ENCODE results near the gene PPARD.

Gene PPARD

GRCh38 chr6:35367646-35368037 lies 25.3 kb downstream of the PPARD start:
- H3K4me3 ChIP-seq (ENCODE audit: insufficient read depth in 1 of 2, low read depth in 1 of 2, low read length in 2 of 2) = no peak overlapping the region
- H2BK120ac ChIP-seq (ENCODE audit: low read depth, low read length) = peak overlapping the region; percentile 27
- H3K36me3 ChIP-seq (ENCODE audit: control insufficient read depth in 1 of 2, insufficient read depth in 2 of 2, low read depth in 1 of 2, low read length in 2 of 2) = no peaks in the 10 kb centered on the region
- peak overlapping the region in 1 of 2 experiments; percentile 19 for H3K18ac ChIP-seq (ENCODE audit: low read depth in 1 of 2, low read length in 2 of 2)
- peak overlapping the region in 1 of 2 experiments; percentile 35 for H3K4ac ChIP-seq (ENCODE audit: low read depth in 1 of 2, low read length in 2 of 2)
- no peak overlapping the region for H2AK5ac ChIP-seq (ENCODE audit: low read length, severe bottlenecking)
- H3K23ac ChIP-seq (ENCODE audit: low read length in 2 of 2) = no peak overlapping the region
- H4K8ac ChIP-seq (ENCODE audit: low read length) = peak overlapping the region; percentile 25
- no peaks in the 10 kb centered on the region for H3K27me3 ChIP-seq (ENCODE audit: control insufficient read depth in 1 of 2, insufficient read depth in 1 of 2, low read length in 2 of 2)
- WGBS = 96% methylated on average over 5 of the region's 5 CpGs
- no peak overlapping the region for H2AFZ ChIP-seq (ENCODE audit: low read depth, low read length)
- peaks cover 22% of the 10 kb centered on the region for H3K79me1 ChIP-seq (replicated peaks; ENCODE audit: low read length, poor library complexity, severe bottlenecking)
- peak overlapping the region; percentile 40 for H4K91ac ChIP-seq (ENCODE audit: low read length)
- H3K4me1 ChIP-seq (ENCODE audit: control insufficient read depth, insufficient read depth, low read depth, low read length) = peaks cover 19% of the 10 kb centered on the region
- H2BK5ac ChIP-seq (ENCODE audit: low read depth, low read length, poor library complexity, severe bottlenecking) = no peak overlapping the region
- H3K9ac ChIP-seq (ENCODE audit: low read length) = no peak overlapping the region
- no peak for DNase-seq
- no peak overlapping the region for H3K27ac ChIP-seq (ENCODE audit: low read length, poor library complexity, severe bottlenecking)
- H3K14ac ChIP-seq (ENCODE audit: low read length in 2 of 2) = no peak overlapping the region
- peak overlapping the region; percentile 15 to 70 for H2BK12ac ChIP-seq (ENCODE audit: low read length in 2 of 2)
- no peak overlapping the region for H2BK15ac ChIP-seq (ENCODE audit: low read depth, poor library complexity, severe bottlenecking)
- no peak overlapping the region for H3K4me2 ChIP-seq (ENCODE audit: low read length, poor library complexity, severe bottlenecking)
- no peaks in the 10 kb centered on the region for H3K9me3 ChIP-seq (ENCODE audit: control insufficient read depth, low read length)

GRCh38 chr6:35368038-35368887 lies 25.9 kb downstream of the PPARD start:
- DNase-seq = peak; percentile 70
- peaks cover 14% of the 10 kb centered on the region for H3K4me1 ChIP-seq (ENCODE audit: control insufficient read depth, insufficient read depth, low read depth, low read length)
- H3K14ac ChIP-seq (ENCODE audit: low read length in 2 of 2) = no peak overlapping the region
- H3K4me2 ChIP-seq (ENCODE audit: low read length, poor library complexity, severe bottlenecking) = no peak overlapping the region
- peak overlapping the region; percentile 45 for H2BK120ac ChIP-seq (ENCODE audit: low read depth, low read length)
- WGBS = 85% methylated on average over 2 of the region's 2 CpGs
- no peaks in the 10 kb centered on the region for H3K36me3 ChIP-seq (ENCODE audit: control insufficient read depth in 1 of 2, insufficient read depth in 2 of 2, low read depth in 1 of 2, low read length in 2 of 2)
- no peak overlapping the region for H3K23ac ChIP-seq (ENCODE audit: low read length in 2 of 2)
- H3K27ac ChIP-seq (ENCODE audit: low read length, poor library complexity, severe bottlenecking) = no peak overlapping the region
- no peaks in the 10 kb centered on the region for H3K27me3 ChIP-seq (ENCODE audit: control insufficient read depth in 1 of 2, insufficient read depth in 1 of 2, low read length in 2 of 2)
- no peak overlapping the region for H4K8ac ChIP-seq (ENCODE audit: low read length)
- peak overlapping the region in 1 of 2 experiments; percentile 19 for H3K18ac ChIP-seq (ENCODE audit: low read depth in 1 of 2, low read length in 2 of 2)
- H2BK12ac ChIP-seq (ENCODE audit: low read length in 2 of 2) = peak overlapping the region; percentile 15 to 70
- no peaks in the 10 kb centered on the region for H3K9me3 ChIP-seq (ENCODE audit: control insufficient read depth, low read length)
- H2BK15ac ChIP-seq (ENCODE audit: low read depth, poor library complexity, severe bottlenecking) = peak overlapping the region; percentile 60
- H2AFZ ChIP-seq (ENCODE audit: low read depth, low read length) = no peak overlapping the region
- peak overlapping the region; percentile 14 for H3K9ac ChIP-seq (ENCODE audit: low read length)
- H4K91ac ChIP-seq (ENCODE audit: low read length) = no peak overlapping the region
- peaks cover 22% of the 10 kb centered on the region for H3K79me1 ChIP-seq (replicated peaks; ENCODE audit: low read length, poor library complexity, severe bottlenecking)
- H2BK5ac ChIP-seq (ENCODE audit: low read depth, low read length, poor library complexity, severe bottlenecking) = no peak overlapping the region
- peak overlapping the region; percentile 36 to 49 for H3K4ac ChIP-seq (ENCODE audit: low read depth in 1 of 2, low read length in 2 of 2)
- H3K4me3 ChIP-seq (ENCODE audit: insufficient read depth in 1 of 2, low read depth in 1 of 2, low read length in 2 of 2) = peak overlapping the region in 1 of 2 experiments; percentile 17
- H2AK5ac ChIP-seq (ENCODE audit: low read length, severe bottlenecking) = peak overlapping the region; percentile 38

- Histone ChIP-seq H4K8ac (ENCODE audit: low read length) (peak overlapping the region; percentile 59), H2BK12ac (ENCODE audit: low read length in 2 of 2) (peak overlapping the region; percentile 46 to 59), H3K4ac (ENCODE audit: low read depth in 1 of 2, low read length in 2 of 2) (peak overlapping the region; percentile 42 to 79), H2AK5ac (ENCODE audit: low read length, severe bottlenecking) (no peak overlapping the region), H3K79me1 (replicated peaks; ENCODE audit: low read length, poor library complexity, severe bottlenecking) (peaks cover 24% of the 10 kb centered on the region), H2AFZ (ENCODE audit: low read depth, low read length) (no peak overlapping the region), H2BK15ac (ENCODE audit: low read depth, poor library complexity, severe bottlenecking) (no peak overlapping the region), H3K4me3 (ENCODE audit: insufficient read depth in 1 of 2, low read depth in 1 of 2, low read length in 2 of 2) (peak overlapping the region in 1 of 2 experiments; percentile 25), H3K9me3 (ENCODE audit: control insufficient read depth, low read length) (no peaks in the 10 kb centered on the region), H3K14ac (ENCODE audit: low read length in 2 of 2) (peak overlapping the region in 1 of 2 experiments; percentile 6), H3K27ac (ENCODE audit: low read length, poor library complexity, severe bottlenecking) (no peak overlapping the region), H3K27me3 (ENCODE audit: control insufficient read depth in 1 of 2, insufficient read depth in 1 of 2, low read length in 2 of 2) (no peaks in the 10 kb centered on the region), H3K36me3 (ENCODE audit: control insufficient read depth in 1 of 2, insufficient read depth in 2 of 2, low read depth in 1 of 2, low read length in 2 of 2) (no peaks in the 10 kb centered on the region), H3K4me2 (ENCODE audit: low read length, poor library complexity, severe bottlenecking) (no peak overlapping the region), H4K91ac (ENCODE audit: low read length) (peak overlapping the region; percentile 88), H2BK5ac (ENCODE audit: low read depth, low read length, poor library complexity, severe bottlenecking) (no peak overlapping the region), H3K23ac (ENCODE audit: low read length in 2 of 2) (no peak overlapping the region), H2BK120ac (ENCODE audit: low read depth, low read length) (peak overlapping the region; percentile 27), H3K9ac (ENCODE audit: low read length) (peak overlapping the region; percentile 71), H3K18ac (ENCODE audit: low read depth in 1 of 2, low read length in 2 of 2) (peak overlapping the region; percentile 76 to 92), H3K4me1 (ENCODE audit: control insufficient read depth, insufficient read depth, low read depth, low read length) (peaks cover 11% of the 10 kb centered on the region)
- peak; percentile 98 for DNase-seq
- WGBS = 29% methylated on average over 8 of the region's 8 CpGs
Measured at GRCh38 chr6:35370124-35370741, 27.9 kb downstream of the PPARD start.
